IPS DF 19.7 (cell line): ENCODE data around the gene TSPAN14.
"Not testable (repeated sequence)": the region's sequence is repeated elsewhere in the genome, so short reads cannot be mapped to it uniquely, and the experiment has no call there.

Experiments
- DNase-seq: peaks from one replicate; pipeline ENCODE4 v3.0.0-alpha.2; 2013; ENCODE audit warnings: low read depth, low spot score

The TSPAN14 gene

GRCh38 chr10:80453842-80454512 is at the start of gene TSPAN14:
TSS of gene TSPAN14 (plus strand) at chr10:80454310. CDS start at chr10:80489234, 34,924 bp downstream.
- DNase-seq: no peak

- DNase-seq: no peak
Observed at GRCh38 chr10:80405035-80405434, 49.1 kb upstream of the TSPAN14 start.

- DNase-seq: no peak
Observed at GRCh38 chr10:80405626-80406025, 48.5 kb upstream of the TSPAN14 start.

- DNase-seq: no peak
Observed at GRCh38 chr10:80406204-80406603, 47.9 kb upstream of the TSPAN14 start.

GRCh38 chr10:80407812-80408241 is 46.3 kb upstream of the TSPAN14 start:
- DNase-seq: no peak

GRCh38 chr10:80408242-80409101 is 45.6 kb upstream of the TSPAN14 start, which contains the start of gene PRXL2A:
TSS of gene PRXL2A (plus strand) at chr10:80408551. CDS start at chr10:80420468, 11,917 bp downstream.
- DNase-seq: no peak

- no peak for DNase-seq
Observed at GRCh38 chr10:80409121-80409520, 45.0 kb upstream of the TSPAN14 start.

- no peak for DNase-seq
Observed at GRCh38 chr10:80410122-80410521, 44.0 kb upstream of the TSPAN14 start.

- no peak for DNase-seq
Observed at GRCh38 chr10:80410578-80411145, 43.4 kb upstream of the TSPAN14 start.

- DNase-seq: no peak
Observed at GRCh38 chr10:80411267-80411668, 42.8 kb upstream of the TSPAN14 start.

- no peak for DNase-seq
Observed at GRCh38 chr10:80411681-80412220, 42.4 kb upstream of the TSPAN14 start.

- DNase-seq: no peak
Observed at GRCh38 chr10:80412486-80412885, 41.6 kb upstream of the TSPAN14 start.

GRCh38 chr10:80413271-80413996 is 40.7 kb upstream of the TSPAN14 start:
- no peak for DNase-seq

- DNase-seq: no peak
Observed at GRCh38 chr10:80414142-80414895, 39.8 kb upstream of the TSPAN14 start.

- DNase-seq: no peak
Observed at GRCh38 chr10:80415734-80416478, 38.2 kb upstream of the TSPAN14 start.

- no peak for DNase-seq
Observed at GRCh38 chr10:80416479-80417098, 37.5 kb upstream of the TSPAN14 start.

- DNase-seq: not testable (repeated sequence)
Observed at GRCh38 chr10:80417256-80417655, 36.9 kb upstream of the TSPAN14 start.

GRCh38 chr10:80421050-80421706 is 32.9 kb upstream of the TSPAN14 start:
- no peak for DNase-seq
